Cardiac septum (tissue), 1 donor: ENCODE data around the gene TNNT2. TPM values are rescaled to one million over a fixed set of nuclear protein-coding genes. Genes with fewer than 3 reads are reported as not detected.

Experiments
- DNase-seq: peaks from one replicate; pipeline ENCODE4 v3.0.0-alpha.2; 2020; ENCODE audit warnings: low spot score
- intact Hi-C: fragments of 100-400 bp; cut with DNase I; formaldehyde crosslinking; loops from one replicate; pipeline ENCODE4 v1.14.0; 2022
- total RNA-seq: library from RNA; stranded (reverse); fragmentation: NEBNext Ultra II Directional; extraction: Animal tissue kit (Norgen Biotek cat#: 25700); gene quantifications from one replicate; pipeline ENCODE4 v1.2.1, GENCODE V29; 2021
- donor health status: DM: no; HTN: no; CAD: no.

TNNT2 gene
- total RNA-seq, 1 donor from 2014 or later: 8,017 TPM

- intact Hi-C loops: no loop called here
- no peak for DNase-seq
Observed at GRCh38 chr1:201384406-201384782, 6.9 kb upstream of the TNNT2 start.

DNA sequence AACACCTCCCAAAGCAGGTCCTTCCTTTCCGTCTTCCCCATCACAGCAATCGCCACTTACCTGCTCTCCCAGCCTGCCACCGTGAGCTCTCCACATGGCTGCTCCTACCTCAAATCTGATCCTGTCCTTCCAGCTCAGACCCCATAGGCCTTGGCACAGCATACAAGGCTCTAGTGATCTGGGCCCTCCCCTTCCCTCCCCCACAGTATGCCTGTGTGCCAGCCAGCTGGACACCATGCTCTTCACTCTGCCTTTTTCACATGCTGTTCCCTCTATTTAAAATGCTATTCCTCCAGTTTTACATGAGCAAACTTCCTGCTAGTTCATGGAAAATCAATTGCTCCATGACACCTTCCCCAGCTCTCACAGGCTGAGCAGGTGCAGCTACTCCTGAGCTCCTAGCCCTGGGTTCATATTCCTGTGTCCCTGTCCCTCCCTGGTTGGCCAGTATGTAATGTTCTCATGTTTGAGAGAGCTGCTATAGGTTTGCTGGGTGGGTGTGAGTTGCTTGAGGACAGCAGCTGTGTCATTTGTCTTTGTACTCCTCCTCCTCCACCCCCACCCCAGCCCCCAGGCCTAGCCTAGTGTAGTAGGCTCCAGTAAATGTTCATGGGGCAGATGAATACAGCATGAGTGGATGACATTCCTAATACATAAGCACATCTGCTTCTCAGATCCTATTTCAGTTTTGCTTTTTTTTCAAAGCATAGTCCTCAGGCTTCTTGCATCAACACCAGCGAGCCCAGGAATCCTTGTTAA lies 6.3 kb upstream of the TNNT2 start:
- DNase-seq: no peak
- intact Hi-C loops: no loop called here

- no peak for DNase-seq
- intact Hi-C loops: no loop called here
Observed at GRCh38 chr1:201381130-201381529, 3.6 kb upstream of the TNNT2 start.

- intact Hi-C loops: loop anchor here (5.0 kb wide), 1 partner anchor 83 kb away; no protein-coding TSS in a partner anchor
- no peak for DNase-seq
Observed at GRCh38 chr1:201379733-201380242, 2.3 kb upstream of the TNNT2 start.

- intact Hi-C loops: loop anchor here (5.0 kb wide), 1 partner anchor 83 kb away; no protein-coding TSS in a partner anchor
- no peak for DNase-seq
Observed at GRCh38 chr1:201378804-201379203, 1.3 kb upstream of the TNNT2 start.

GRCh38 chr1:201376464-201377374 lies 761 bp downstream of the TNNT2 start:
- intact Hi-C loops: loop anchor here (5.0 kb wide), 1 partner anchor 86 kb away; no protein-coding TSS in a partner anchor
- no peak for DNase-seq

DNA sequence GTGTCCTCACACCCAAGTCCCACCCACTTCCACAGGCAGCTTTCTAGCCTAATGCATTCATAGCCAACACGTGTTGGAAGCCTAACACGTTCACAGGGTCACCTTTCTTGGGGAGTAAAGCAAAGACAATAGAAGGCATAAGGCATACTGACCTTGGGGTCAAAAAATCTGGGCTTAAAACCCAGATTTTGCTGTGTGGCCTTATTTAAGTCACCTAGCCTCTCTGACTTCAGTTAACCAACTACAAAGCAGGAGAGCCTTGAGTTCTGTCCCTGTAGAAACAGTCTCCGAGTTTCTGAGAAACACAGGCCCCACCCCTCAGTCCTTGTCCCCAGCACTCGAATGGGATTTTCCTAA lies 1.4 kb downstream of the TNNT2 start:
- no peak for DNase-seq
- intact Hi-C loops: loop anchor here (5.0 kb wide), 1 partner anchor 86 kb away; no protein-coding TSS in a partner anchor

DNA sequence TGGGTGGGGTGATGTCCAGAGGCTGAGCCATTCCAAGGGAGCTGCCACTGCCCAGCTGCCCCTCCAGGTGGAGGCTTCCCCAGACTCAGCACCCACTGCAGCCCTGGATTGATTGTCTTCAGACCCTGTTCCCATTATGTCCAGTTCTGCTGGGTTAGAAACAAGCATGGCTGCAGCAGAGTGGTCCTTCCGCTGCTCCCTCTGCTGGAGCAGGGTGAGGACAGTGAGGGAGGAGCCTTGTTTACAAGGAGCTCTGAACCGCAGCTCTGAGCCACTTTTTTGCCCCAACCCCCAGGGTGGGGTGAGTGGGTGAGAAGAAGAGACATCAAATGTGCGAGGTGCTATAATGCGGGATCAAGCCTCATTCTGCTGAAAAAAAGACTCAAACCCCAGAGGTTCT lies 2.3 kb downstream of the TNNT2 start:
- intact Hi-C loops: loop anchor here (5.0 kb wide), 1 partner anchor 87 kb away; no protein-coding TSS in a partner anchor
- DNase-seq: no peak

DNA sequence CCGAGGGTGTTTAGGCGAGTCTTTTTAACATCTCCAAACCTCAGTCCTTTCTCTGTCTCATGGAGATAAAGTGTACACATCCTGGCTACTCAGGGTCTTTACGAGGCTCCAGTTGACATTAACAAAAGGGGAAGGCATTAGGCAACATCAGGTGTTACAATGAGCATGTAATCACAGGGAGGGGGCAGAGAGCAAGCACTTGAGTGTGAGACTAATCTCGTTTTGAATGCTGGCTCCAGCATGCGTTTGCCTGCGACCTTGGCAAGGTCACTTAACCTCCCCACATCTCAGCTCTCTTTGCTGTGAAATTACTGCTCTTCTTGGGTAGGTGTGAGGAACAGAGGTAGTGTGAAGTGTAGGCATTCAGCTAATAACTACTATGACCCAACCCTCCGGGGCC lies 3.1 kb downstream of the TNNT2 start:
- intact Hi-C loops: no loop called here
- DNase-seq: no peak

DNA sequence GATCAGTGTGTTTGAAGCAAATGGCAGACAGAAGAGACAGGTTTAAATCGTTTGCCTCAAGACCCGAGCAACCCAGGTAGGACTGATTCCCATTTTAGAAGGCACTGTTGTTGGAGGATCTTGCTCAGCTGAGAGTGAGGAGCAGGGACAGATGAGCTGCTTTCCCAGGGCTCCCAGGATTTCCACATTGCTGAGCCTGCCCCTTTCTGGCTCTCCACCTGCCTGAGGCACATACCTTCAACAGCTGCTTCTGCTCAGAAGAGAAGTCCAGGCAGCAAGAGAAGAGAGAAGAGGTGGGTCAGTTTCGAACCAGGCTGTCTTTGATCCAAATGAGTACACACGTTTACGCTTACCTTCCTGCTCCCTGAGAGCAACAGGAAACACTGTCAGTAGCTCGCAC lies 5.7 kb downstream of the TNNT2 start:
- no peak for DNase-seq
- intact Hi-C loops: no loop called here

GRCh38 chr1:201371276-201371675 lies 6.2 kb downstream of the TNNT2 start:
- DNase-seq: no peak
- intact Hi-C loops: no loop called here

DNA sequence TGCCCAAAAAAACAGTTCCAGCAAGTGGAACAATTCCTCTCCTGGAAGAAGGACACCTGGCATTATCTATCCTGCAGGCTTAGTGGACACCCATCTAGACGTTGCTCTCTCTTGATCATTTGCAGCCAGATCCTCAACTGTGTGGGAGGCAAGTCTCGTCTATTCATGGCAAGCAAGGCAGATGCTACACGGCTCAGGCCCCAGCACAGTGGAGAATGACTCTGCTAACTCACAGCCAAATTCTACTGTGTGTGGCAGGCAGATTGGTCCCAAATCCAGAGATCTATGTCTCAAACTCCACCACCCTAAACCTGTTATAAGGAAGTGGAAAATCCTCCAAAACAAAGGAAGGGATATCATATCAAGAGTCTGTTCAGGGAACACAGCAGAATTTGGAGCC lies 7.0 kb downstream of the TNNT2 start:
- no peak for DNase-seq
- intact Hi-C loops: no loop called here

DNA sequence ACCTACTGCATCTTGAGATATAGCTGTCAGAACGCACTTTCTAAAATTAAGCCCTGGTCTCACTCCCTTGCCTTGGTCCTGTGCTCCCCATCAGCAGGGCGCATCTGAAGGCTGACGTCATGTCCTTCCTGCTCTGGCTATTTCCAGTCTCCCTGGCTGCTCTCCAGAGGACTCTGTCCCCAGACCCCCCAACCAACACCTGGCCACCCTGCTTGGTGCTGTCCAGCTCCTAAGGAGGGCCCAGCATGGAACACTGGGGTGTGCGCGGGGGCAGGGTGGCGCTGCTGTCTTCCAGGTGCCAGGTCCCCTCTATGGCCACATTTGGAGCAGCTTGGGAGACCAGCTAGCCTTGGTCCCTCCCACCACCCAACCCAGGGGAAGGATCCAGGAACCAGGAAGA lies 8.3 kb downstream of the TNNT2 start:
- intact Hi-C loops: no loop called here
- no peak for DNase-seq

GRCh38 chr1:201366696-201367095 lies 10.8 kb downstream of the TNNT2 start:
- intact Hi-C loops: no loop called here
- no peak for DNase-seq

DNA sequence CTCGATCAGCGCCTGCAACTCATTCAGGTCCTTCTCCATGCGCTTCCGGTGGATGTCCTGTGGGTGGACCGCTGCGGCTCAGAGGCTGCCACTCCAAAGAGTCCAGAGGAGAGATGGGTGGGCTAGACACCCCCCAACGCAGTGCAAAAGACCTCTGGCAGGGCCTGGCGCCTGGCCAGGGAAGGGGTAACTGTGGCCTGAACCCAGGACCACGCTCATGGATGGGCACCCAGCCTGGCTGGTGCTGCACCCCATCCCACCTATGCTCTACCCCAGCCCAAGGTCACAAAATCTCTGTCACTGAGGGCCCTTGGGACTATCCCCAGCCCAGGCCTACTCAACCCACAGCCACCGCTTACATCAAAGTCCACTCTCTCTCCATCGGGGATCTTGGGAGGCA lies 12.2 kb downstream of the TNNT2 start:
- intact Hi-C loops: no loop called here
- DNase-seq: no peak

GRCh38 chr1:201364808-201365105 lies 12.7 kb downstream of the TNNT2 start:
- intact Hi-C loops: no loop called here
- DNase-seq: peak; percentile 55

- intact Hi-C loops: no loop called here
- DNase-seq: peak; percentile 65
Observed at GRCh38 chr1:201363467-201363866, 14.0 kb downstream of the TNNT2 start.

DNA sequence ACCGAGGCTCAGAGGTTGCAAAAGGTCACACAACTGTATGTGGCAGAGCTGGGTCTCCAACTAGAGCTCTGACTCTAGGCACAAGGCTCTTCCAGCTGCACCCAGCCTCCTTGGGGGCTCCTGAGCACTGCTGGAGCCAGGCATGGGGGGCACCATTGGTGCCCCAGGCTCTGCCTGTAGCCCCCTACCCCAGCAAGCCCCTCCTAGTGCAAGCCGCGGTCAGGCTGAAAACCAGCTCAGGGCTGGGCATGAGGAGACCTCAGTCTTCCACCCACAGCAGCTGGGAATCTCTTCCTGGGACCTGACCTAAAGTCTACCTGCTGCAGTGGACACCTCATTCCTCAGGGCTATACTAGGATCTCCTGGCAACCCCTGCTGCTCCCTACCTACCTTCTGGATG lies 14.6 kb downstream of the TNNT2 start:
- intact Hi-C loops: no loop called here

GRCh38 chr1:201361652-201362504 lies 15.6 kb downstream of the TNNT2 start:
- DNase-seq: peak; percentile 76
- intact Hi-C loops: loop anchor here (2.0 kb wide), 1 partner anchor 107 kb away; no protein-coding TSS in a partner anchor

More for the DNA sequence above, 14.6 kb downstream of the TNNT2 start:
- peak; percentile 69 for DNase-seq
